Motor neuron (in vitro differentiated cells): ENCODE results near the gene SCAMP4. TPM values are rescaled to one million over a fixed set of nuclear protein-coding genes. Genes with fewer than 3 reads are reported as not detected.
A peak's percentile ranks its signal among the peaks of the same experiment; 100 is the strongest.

ENCODE experiments used
- ATAC-seq, 8 experiments: fragments of 200-7000 bp; cut with Tn5 transposase; replicated peaks in 6 of 8; 2 replicates each; pipeline ENCODE4 v1.8.0; 2021; ENCODE audit warnings: mild to moderate bottlenecking in 8 of 8, moderate library complexity in 8 of 8
- H3K27ac ChIP-seq, 2 donors: fragments of 250-450 bp; sonication (Bioruptor Pico); 2 replicates each; pipeline ENCODE4 v1.9.0; 2021; ENCODE audit warnings: antibody characterized with exemption in 2 of 2, mild to moderate bottlenecking in 2 of 2, moderate library complexity in 1 of 2
- H3K4me1 ChIP-seq, 2 donors: fragments of 250-450 bp; sonication (Bioruptor Pico); replicated peaks in 1 of 2; 2 replicates each; pipeline ENCODE4 v1.6.1; 2021; ENCODE audit warnings: antibody characterized with exemption in 2 of 2, mild to moderate bottlenecking in 2 of 2, moderate library complexity in 1 of 2
- H3K4me3 ChIP-seq, 5 donors: fragments of 250-450 bp; sonication (Bioruptor Pico); 2 replicates each; pipeline ENCODE4 v1.9.0; 2021; ENCODE audit warnings: antibody characterized with exemption in 5 of 5, mild to moderate bottlenecking in 5 of 5, moderate library complexity in 4 of 5
- WGBS, 10 experiments: fragments of 450-650 bp; shearing (Covaris generic); methylation state at CpG; one replicate each; pipeline ENCODE4 v1.0.0; 2022; 5-methylcytosine and 5-hydroxymethylcytosine counted together
- in situ Hi-C, 9 experiments: fragments of 400-800 bp; cut with MboI; loops; one replicate each; pipeline ENCODE4 v1.15.0; 2021; ENCODE audit warnings: low sequenced_read_pairs in 9 of 9, low pct_unique_long_range_greater_than_20kb in 2 of 9; ENCODE audit not compliant: unreplicated experiment in 9 of 9
- total RNA-seq, 8 experiments: library from RNA; unstranded; fragments of 300-600 nt; gene quantifications; 2 replicates each; pipeline versions ENCODE4 v1.2.3 to v1.2.4, GENCODE V29; 2022

The SCAMP4 gene
- total RNA-seq, 8 experiments from 2014 or later = 8.4 to 47.8 (median 24.1) TPM

- peak overlapping the region in 2 of 5 donors; percentile 19 to 30 for H3K4me3 ChIP-seq
- peak; percentile 70 to 94 (median 76) for ATAC-seq
- no peak overlapping the region for H3K27ac ChIP-seq
- in situ Hi-C loops = no loop called here
- WGBS, 10 experiments = 0 to 42% (median 19%) methylated on average over 1 to 20 of the region's 42 CpGs; no CpG with 5 or more reads in 2 of the 10 experiments
- H3K4me1 ChIP-seq = peaks cover 4% of the 10 kb centered on the region in 2 donors
Observed at GRCh38 chr19:1929021-1929742, 24.0 kb downstream of the SCAMP4 start.

GRCh38 chr19:1931445-1931844 lies 26.2 kb downstream of the SCAMP4 start:
- ATAC-seq = no peak
- H3K4me3 ChIP-seq = no peak overlapping the region
- in situ Hi-C loops = no loop called here
- H3K4me1 ChIP-seq = peaks cover 4% of the 10 kb centered on the region in 2 donors
- 13 to 89% (median 79%) methylated on average over 1 of the region's 1 CpG; no CpG with 5 or more reads in 6 of the 10 experiments for WGBS, 10 experiments
- no peak overlapping the region for H3K27ac ChIP-seq

- no peak overlapping the region for H3K27ac ChIP-seq
- in situ Hi-C loops = no loop called here
- no peak for ATAC-seq
- H3K4me3 ChIP-seq = no peak overlapping the region
- H3K4me1 ChIP-seq = peaks cover 4% of the 10 kb centered on the region in 2 donors
- WGBS, 10 experiments = 67 to 100% (median 100%) methylated on average over 1 to 2 of the region's 8 CpGs; no CpG with 5 or more reads in 7 of the 10 experiments
Observed at GRCh38 chr19:1932395-1932794, 27.2 kb downstream of the SCAMP4 start.

- no peak for ATAC-seq
- Histone ChIP-seq H3K4me3 (no peak overlapping the region), H3K4me1 (peaks cover 4% of the 10 kb centered on the region in 2 donors), H3K27ac (no peak overlapping the region)
- 80 to 90% methylated on average over 1 to 5 of the region's 7 CpGs; no CpG with 5 or more reads in 8 of the 10 experiments for WGBS, 10 experiments
- in situ Hi-C loops = no loop called here
Observed at GRCh38 chr19:1933244-1933643, 28.0 kb downstream of the SCAMP4 start.

- WGBS, 10 experiments = 80 to 100% (median 86%) methylated on average over 1 to 6 of the region's 8 CpGs; no CpG with 5 or more reads in 5 of the 10 experiments
- in situ Hi-C loops = no loop called here
- ATAC-seq = no peak
- H3K4me1 ChIP-seq = peaks cover 4% of the 10 kb centered on the region in 2 donors
- H3K4me3 ChIP-seq = no peak overlapping the region
- no peak overlapping the region for H3K27ac ChIP-seq
Observed at GRCh38 chr19:1933942-1934341, 28.7 kb downstream of the SCAMP4 start.

GRCh38 chr19:1935484-1936208 lies 30.4 kb downstream of the SCAMP4 start:
- Histone ChIP-seq H3K4me3 (no peak overlapping the region), H3K4me1 (peaks cover 8% of the 10 kb centered on the region in 2 donors), H3K27ac (no peak overlapping the region)
- 61 to 100% (median 84%) methylated on average over 2 to 6 of the region's 11 CpGs; no CpG with 5 or more reads in 2 of the 10 experiments for WGBS, 10 experiments
- in situ Hi-C loops = no loop called here
- ATAC-seq = peak in 1 of 8 experiments; percentile 2

GRCh38 chr19:1936430-1936829 lies 31.2 kb downstream of the SCAMP4 start:
- no peak for ATAC-seq
- WGBS, 10 experiments = 51 to 100% (median 79%) methylated on average over 1 to 3 of the region's 3 CpGs
- peaks cover 8% of the 10 kb centered on the region in 2 donors for H3K4me1 ChIP-seq
- in situ Hi-C loops = no loop called here
- H3K27ac ChIP-seq = no peak overlapping the region
- H3K4me3 ChIP-seq = no peak overlapping the region

- 81 to 96% (median 92%) methylated on average over 1 to 12 of the region's 24 CpGs; no CpG with 5 or more reads in 1 of the 10 experiments for WGBS, 10 experiments
- no peak for ATAC-seq
- H3K27ac ChIP-seq = no peak overlapping the region
- in situ Hi-C loops = no loop called here
- no peak overlapping the region for H3K4me3 ChIP-seq
- peaks cover 8% of the 10 kb centered on the region in 2 donors for H3K4me1 ChIP-seq
Observed at GRCh38 chr19:1936916-1937610, 31.9 kb downstream of the SCAMP4 start.

GRCh38 chr19:1938071-1938470 lies 32.9 kb downstream of the SCAMP4 start:
- no peak overlapping the region for H3K4me3 ChIP-seq
- H3K4me1 ChIP-seq = peaks cover 10 to 12% of the 10 kb centered on the region in 2 donors
- 78 to 93% (median 81%) methylated on average over 1 to 5 of the region's 7 CpGs; no CpG with 5 or more reads in 6 of the 10 experiments for WGBS, 10 experiments
- ATAC-seq = no peak
- in situ Hi-C loops = no loop called here
- H3K27ac ChIP-seq = no peak overlapping the region

- peak; percentile 7 to 61 (median 52) for ATAC-seq
- in situ Hi-C loops = no loop called here
- Histone ChIP-seq H3K4me3 (peak within 1 kb of the TSS; percentile 46 to 61 (median 59)), H3K4me1 (peaks cover 13 to 19% of the 10 kb centered on the region in 2 donors), H3K27ac (peak within 1 kb of the TSS; percentile 94 to 97)
- WGBS, 10 experiments = no CpG with 5 or more reads among the region's 97 CpGs
Observed at GRCh38 chr19:1941146-1942077, 36.2 kb downstream of the SCAMP4 start, which contains the start of gene CSNK1G2. Gene CSNK1G2 (plus strand): TSS chr19:1941172. CDS start chr19:1969773, 28,601 bp downstream.

- in situ Hi-C loops = no loop called here
- WGBS, 10 experiments = 0 to 5% (median 0%) methylated on average over 1 to 4 of the region's 40 CpGs; no CpG with 5 or more reads in 4 of the 10 experiments
- peak overlapping the region; percentile 94 to 97 for H3K27ac ChIP-seq
- ATAC-seq = peak; percentile 24 to 55 (median 52)
- H3K4me3 ChIP-seq = peak overlapping the region; percentile 46 to 61 (median 59)
- H3K4me1 ChIP-seq = peaks cover 13 to 19% of the 10 kb centered on the region in 2 donors
Observed at GRCh38 chr19:1942078-1942933, 37.1 kb downstream of the SCAMP4 start.
